ENCODE results near the gene IGSF1. TPM values are rescaled to one million over a fixed set of nuclear protein-coding genes. Genes with fewer than 3 reads are reported as not detected.

Gene IGSF1
- total RNA-seq, 1 donor from 2014 or later: 19.2 TPM

DNA sequence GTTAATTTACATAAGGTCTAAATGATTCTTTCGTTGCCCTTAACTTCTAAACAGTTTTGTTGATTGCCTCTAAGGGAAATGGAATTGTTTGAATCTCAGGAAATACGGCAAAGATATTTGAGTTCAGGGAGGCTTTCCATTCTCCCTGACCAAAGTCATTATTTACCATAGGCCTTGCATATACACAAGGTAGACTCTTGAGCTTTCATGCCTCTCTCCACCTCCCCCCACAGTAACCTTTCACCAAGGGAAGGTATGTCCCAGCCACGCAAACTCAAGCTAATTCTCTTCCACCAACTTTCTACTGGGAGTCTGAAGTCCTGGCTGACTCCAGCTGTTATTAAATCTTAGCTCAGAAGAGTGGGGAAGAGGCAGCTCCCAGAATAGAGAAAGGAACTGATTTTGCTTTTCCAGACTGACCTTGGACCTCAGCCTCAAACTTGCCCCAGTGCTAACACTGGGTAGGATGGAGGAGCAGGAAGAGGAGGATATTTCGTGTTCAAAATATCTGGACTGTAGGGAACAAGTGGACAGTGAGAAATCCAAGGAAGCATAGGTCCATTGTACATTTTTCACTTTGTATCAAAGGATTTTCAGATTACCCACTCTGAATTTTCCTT lies 1.4 kb downstream of the IGSF1 start:
- H3K9me3 Mint-ChIP-seq: no peaks in the 10 kb centered on the region
- H3K36me3 Mint-ChIP-seq: no peaks in the 10 kb centered on the region
- no peak for DNase-seq (ENCODE audit: extremely low spot score, unreplicated experiment)
- peaks cover 5% of the 10 kb centered on the region for H3K27me3 Mint-ChIP-seq
- peaks cover 11% of the 10 kb centered on the region for H3K4me1 Mint-ChIP-seq (ENCODE audit: unreplicated experiment)
- TF ChIP-seq, protein P1, sequence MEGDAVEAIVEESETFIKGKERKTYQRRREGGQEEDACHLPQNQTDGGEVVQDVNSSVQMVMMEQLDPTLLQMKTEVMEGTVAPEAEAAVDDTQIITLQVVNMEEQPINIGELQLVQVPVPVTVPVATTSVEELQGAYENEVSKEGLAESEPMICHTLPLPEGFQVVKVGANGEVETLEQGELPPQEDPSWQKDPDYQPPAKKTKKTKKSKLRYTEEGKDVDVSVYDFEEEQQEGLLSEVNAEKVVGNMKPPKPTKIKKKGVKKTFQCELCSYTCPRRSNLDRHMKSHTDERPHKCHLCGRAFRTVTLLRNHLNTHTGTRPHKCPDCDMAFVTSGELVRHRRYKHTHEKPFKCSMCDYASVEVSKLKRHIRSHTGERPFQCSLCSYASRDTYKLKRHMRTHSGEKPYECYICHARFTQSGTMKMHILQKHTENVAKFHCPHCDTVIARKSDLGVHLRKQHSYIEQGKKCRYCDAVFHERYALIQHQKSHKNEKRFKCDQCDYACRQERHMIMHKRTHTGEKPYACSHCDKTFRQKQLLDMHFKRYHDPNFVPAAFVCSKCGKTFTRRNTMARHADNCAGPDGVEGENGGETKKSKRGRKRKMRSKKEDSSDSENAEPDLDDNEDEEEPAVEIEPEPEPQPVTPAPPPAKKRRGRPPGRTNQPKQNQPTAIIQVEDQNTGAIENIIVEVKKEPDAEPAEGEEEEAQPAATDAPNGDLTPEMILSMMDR (conservative IDR thresholded peaks at IDR 0.05): no peak
- peak overlapping the region; percentile 73 for H3K4me3 Mint-ChIP-seq
- no peak overlapping the region for H3K27ac Mint-ChIP-seq

DNA sequence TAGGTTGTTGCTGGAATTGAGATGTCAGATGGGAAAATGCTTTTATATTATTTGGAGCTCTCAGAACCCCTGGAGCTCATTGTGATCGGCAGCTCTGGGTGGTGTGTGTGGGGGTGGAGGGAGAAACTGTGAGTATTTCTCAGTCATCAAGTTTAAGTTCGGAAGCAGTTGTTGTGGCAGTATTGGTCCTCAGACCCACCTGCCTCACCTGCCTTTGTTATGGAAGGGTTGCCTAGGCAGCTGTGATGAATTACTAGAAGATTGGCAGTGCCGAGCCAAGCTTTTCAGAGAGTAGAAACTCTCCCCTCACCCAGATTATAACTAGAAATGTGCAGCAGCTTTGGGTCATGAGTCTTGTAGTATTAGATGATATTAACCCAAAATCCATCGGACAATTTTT lies 9.5 kb downstream of the IGSF1 start:
- Mint-ChIP-seq H3K27ac (no peak overlapping the region), H3K4me3 (no peak overlapping the region), H3K36me3 (peaks cover 7% of the 10 kb centered on the region), H3K9me3 (no peaks in the 10 kb centered on the region), H3K4me1 (ENCODE audit: unreplicated experiment) (peaks cover 4% of the 10 kb centered on the region), H3K27me3 (peaks cover 4% of the 10 kb centered on the region)
- TF ChIP-seq, protein P1 (conservative IDR thresholded peaks at IDR 0.05): no peak
- DNase-seq (ENCODE audit: extremely low spot score, unreplicated experiment): no peak

DNA sequence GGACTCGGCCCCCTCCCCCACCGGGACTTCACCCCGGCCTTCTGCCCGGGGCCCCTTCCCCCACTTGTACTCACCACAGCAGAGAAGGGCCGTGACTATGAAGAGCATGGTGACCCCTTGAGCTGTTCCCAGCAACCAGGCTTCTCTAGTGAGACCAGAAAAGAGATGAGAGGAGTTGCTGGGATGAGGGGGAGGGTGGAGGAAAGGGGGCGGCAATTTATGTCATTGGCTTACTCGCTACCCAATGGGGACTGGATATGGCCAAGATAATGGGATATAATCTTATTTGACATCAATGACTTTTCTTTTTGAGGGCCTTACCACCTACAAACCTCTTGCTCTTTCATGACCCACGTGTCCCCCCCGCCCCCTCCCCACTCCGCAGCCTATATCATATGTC lies 9.9 kb downstream of the IGSF1 start:
- no peak overlapping the region for H3K27ac Mint-ChIP-seq
- H3K4me1 Mint-ChIP-seq (ENCODE audit: unreplicated experiment): peaks cover 4% of the 10 kb centered on the region
- no peaks in the 10 kb centered on the region for H3K9me3 Mint-ChIP-seq
- TF ChIP-seq, protein P1 (conservative IDR thresholded peaks at IDR 0.05): no peak
- no peak overlapping the region for H3K4me3 Mint-ChIP-seq
- DNase-seq (ENCODE audit: extremely low spot score, unreplicated experiment): no peak
- H3K27me3 Mint-ChIP-seq: peaks cover 4% of the 10 kb centered on the region
- peaks cover 7% of the 10 kb centered on the region for H3K36me3 Mint-ChIP-seq

DNA sequence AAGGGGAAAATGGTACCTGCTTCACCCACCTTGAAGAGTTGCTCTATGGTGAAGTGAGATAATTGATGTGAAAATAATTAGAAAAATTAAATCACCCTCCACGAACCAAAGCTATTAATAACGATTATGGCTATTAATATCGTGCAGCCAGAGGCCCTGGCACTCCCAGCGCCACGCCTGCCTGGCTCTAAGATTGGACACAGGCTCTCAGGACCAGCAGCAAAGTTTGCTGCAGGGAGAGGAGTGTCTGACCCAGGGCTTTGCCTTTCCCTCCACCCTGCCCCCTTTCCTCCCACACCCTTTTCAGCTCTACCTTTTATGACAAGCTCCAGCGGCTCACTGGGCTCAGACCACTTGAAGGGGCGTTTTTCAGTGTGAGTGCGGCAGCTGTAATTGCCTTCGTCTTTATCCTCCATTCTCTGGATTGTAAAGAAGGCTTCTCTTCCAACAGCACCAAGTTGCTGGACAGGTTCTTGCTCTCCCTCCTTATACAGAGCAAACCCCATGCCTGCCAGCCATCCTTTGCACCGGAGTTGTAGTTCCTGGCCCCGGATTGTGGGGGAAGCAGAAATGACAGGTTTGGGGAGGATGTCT lies 11.5 kb downstream of the IGSF1 start:
- no peak for DNase-seq (ENCODE audit: extremely low spot score, unreplicated experiment)
- TF ChIP-seq, protein P1 (conservative IDR thresholded peaks at IDR 0.05): no peak
- H3K9me3 Mint-ChIP-seq: no peaks in the 10 kb centered on the region
- H3K27me3 Mint-ChIP-seq: peaks cover 7% of the 10 kb centered on the region
- peaks cover 9% of the 10 kb centered on the region for H3K4me1 Mint-ChIP-seq (ENCODE audit: unreplicated experiment)
- peak overlapping the region; percentile 39 for H3K4me3 Mint-ChIP-seq
- H3K27ac Mint-ChIP-seq: no peak overlapping the region
- H3K36me3 Mint-ChIP-seq: peaks cover 7% of the 10 kb centered on the region

DNA sequence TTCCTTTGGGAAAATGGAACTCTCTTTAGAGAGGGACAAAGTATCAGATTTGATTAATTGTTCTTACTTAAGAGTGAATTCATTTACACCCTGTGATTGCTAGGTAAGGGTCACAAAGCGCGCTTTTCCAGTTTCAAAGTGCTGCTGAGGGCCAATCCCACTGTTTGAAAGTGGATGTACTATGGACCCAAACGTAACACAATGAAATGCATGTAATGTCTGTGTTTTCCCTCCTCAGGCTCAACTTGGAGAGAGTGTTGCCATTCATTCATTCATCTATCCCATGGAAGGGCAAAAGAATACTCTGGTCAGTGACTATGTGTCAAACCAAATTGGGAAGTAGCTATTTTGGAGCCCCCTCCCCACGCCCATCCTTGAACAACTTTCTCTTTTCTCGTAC lies 16.1 kb downstream of the IGSF1 start:
- peaks cover 4% of the 10 kb centered on the region for H3K27me3 Mint-ChIP-seq
- H3K27ac Mint-ChIP-seq: no peak overlapping the region
- peaks cover 7% of the 10 kb centered on the region for H3K36me3 Mint-ChIP-seq
- TF ChIP-seq, protein P1 (conservative IDR thresholded peaks at IDR 0.05): no peak
- H3K4me3 Mint-ChIP-seq: no peak overlapping the region
- no peaks in the 10 kb centered on the region for H3K9me3 Mint-ChIP-seq
- no peak for DNase-seq (ENCODE audit: extremely low spot score, unreplicated experiment)
- H3K4me1 Mint-ChIP-seq (ENCODE audit: unreplicated experiment): peaks cover 30% of the 10 kb centered on the region
